IMR-90 (cell line): ENCODE results near the gene TMEM170B. TPM values are rescaled to one million over a fixed set of nuclear protein-coding genes. Genes with fewer than 3 reads are reported as not detected.

Source experiments
- ATAC-seq: fragments of 200-7000 bp; cut with Tn5 transposase; 2 replicates; pipeline ENCODE4 v1.9.1; 2020; ENCODE audit warnings: low read depth, mild to moderate bottlenecking, moderate library complexity
- BruUV-seq: library from RNA; stranded (reverse); fragments of 400-500 nt; replicated peaks from 2 replicates; lab custom pipeline; 2021; lab: Mats Ljungman, UMichigan
- CTCF ChIA-PET: fragments of 300-600 bp; formaldehyde crosslinking; extraction: SDS; loops from one replicate; lab custom pipeline; 2021; ENCODE audit warnings: antibody characterized with exemption; lab: Yijun Ruan, JAX
- POLR2A ChIA-PET: fragments of 300-600 bp; sonication (Branson Sonifier 250); formaldehyde crosslinking; loops from one replicate; lab custom pipeline; 2022; ENCODE audit warnings: antibody characterized with exemption; ENCODE audit not compliant: unreplicated experiment; lab: Charles Lee
- DNase-seq: peaks from one replicate; pipeline ENCODE4 v3.0.0; 2013
- H2AFZ ChIP-seq: replicated peaks from 2 replicates; pipeline ENCODE3; 2013; ENCODE audit warnings: low read length, mild to moderate bottlenecking; ENCODE audit not compliant: poor library complexity
- H2AK5ac ChIP-seq: 2 replicates; pipeline ENCODE4 v1.6.1; 2013; ENCODE audit warnings: low read depth, low read length, inconsistent platforms
- H2AK9ac ChIP-seq: replicated peaks from 2 replicates; pipeline ENCODE3; 2013; ENCODE audit warnings: mild to moderate bottlenecking, low read depth, low read length, moderate library complexity; ENCODE audit not compliant: poor library complexity
- H2BK120ac ChIP-seq: 2 replicates; pipeline ENCODE4 v1.6.1; 2013; ENCODE audit warnings: low read depth, low read length, inconsistent platforms
- H2BK15ac ChIP-seq: 3 replicates; pipeline ENCODE4 v1.6.1; 2013; ENCODE audit warnings: low read depth, low read length, inconsistent platforms
- H2BK20ac ChIP-seq: 2 replicates; pipeline ENCODE4 v1.6.1; 2013; ENCODE audit warnings: low read depth, mild to moderate bottlenecking, inconsistent platforms, low read length, moderate library complexity
- H2BK5ac ChIP-seq: 2 replicates; pipeline ENCODE4 v1.6.1; 2013; ENCODE audit warnings: mild to moderate bottlenecking, low read depth, low read length, inconsistent platforms; ENCODE audit not compliant: poor library complexity, severe bottlenecking
- H3K14ac ChIP-seq: replicated peaks from 2 replicates; pipeline ENCODE4 v1.6.1; 2013; ENCODE audit warnings: low read depth, low read length, inconsistent platforms
- H3K18ac ChIP-seq: 2 replicates; pipeline ENCODE4 v1.6.1; 2013; ENCODE audit warnings: low read depth, low read length, control low read depth
- H3K23ac ChIP-seq: 2 replicates; pipeline ENCODE4 v1.6.1; 2013; ENCODE audit warnings: low read depth, low read length, inconsistent platforms
- H3K27ac ChIP-seq: 2 replicates; pipeline ENCODE4 v1.5.1; 2013; ENCODE audit warnings: mild to moderate bottlenecking, control low read depth, low read length; ENCODE audit not compliant: insufficient read depth
- H3K27me3 ChIP-seq: 2 replicates; pipeline ENCODE4 v1.6.1; 2013; ENCODE audit warnings: low read length; ENCODE audit not compliant: control insufficient read depth, insufficient read depth
- H3K36me3 ChIP-seq: 2 replicates; pipeline ENCODE4 v1.6.1; 2013; ENCODE audit warnings: low read length, mixed read lengths; ENCODE audit not compliant: control insufficient read depth, insufficient read depth
- H3K4ac ChIP-seq: 2 replicates; pipeline ENCODE4 v1.6.1; 2013; ENCODE audit warnings: low read depth, low read length, inconsistent platforms
- H3K4me1 ChIP-seq: 2 replicates; pipeline ENCODE4 v1.6.1; 2013; ENCODE audit warnings: low read length, mixed read lengths; ENCODE audit not compliant: control insufficient read depth, insufficient read depth
- H3K4me2 ChIP-seq: 2 replicates; pipeline ENCODE4 v1.6.1; 2013; ENCODE audit warnings: low read depth, mild to moderate bottlenecking, control low read depth, low read length, moderate library complexity
- H3K4me3 ChIP-seq: 2 replicates; pipeline ENCODE4 v1.5.1; 2013; ENCODE audit warnings: low read depth, mild to moderate bottlenecking, control low read depth, low read length, moderate library complexity; ENCODE audit not compliant: insufficient read depth
- H3K56ac ChIP-seq: 2 replicates; pipeline ENCODE4 v1.6.1; 2013; ENCODE audit warnings: low read length, inconsistent platforms; ENCODE audit not compliant: insufficient read depth; ENCODE audit errors: extremely low read depth
- H3K79me1 ChIP-seq, 2 experiments: 2 replicates each; pipeline ENCODE4 v1.6.1; 2013; ENCODE audit warnings: low read length in 2 of 2, inconsistent platforms in 1 of 2, low read depth in 1 of 2
- H3K9ac ChIP-seq: 2 replicates; pipeline ENCODE4 v1.6.1; 2013; ENCODE audit warnings: low read depth, low read length, control low read depth
- H3K9me1 ChIP-seq: 2 replicates; pipeline ENCODE4 v1.6.1; 2013; ENCODE audit warnings: low read length, inconsistent platforms; ENCODE audit not compliant: insufficient read depth
- H3K9me3 ChIP-seq: 2 replicates; pipeline ENCODE4 v1.6.1; 2013; ENCODE audit warnings: low read length; ENCODE audit not compliant: control insufficient read depth, insufficient read depth
- H4K20me1 ChIP-seq: 2 replicates; pipeline ENCODE4 v1.6.1; 2013; ENCODE audit warnings: low read length, inconsistent platforms; ENCODE audit not compliant: insufficient read depth
- H4K5ac ChIP-seq: 2 replicates; pipeline ENCODE4 v1.6.1; 2013; ENCODE audit warnings: mild to moderate bottlenecking, low read depth, low read length, control low read depth
- H4K8ac ChIP-seq, 2 experiments: 2 replicates each; pipeline ENCODE4 v1.6.1; 2013; ENCODE audit warnings: low read depth in 2 of 2, low read length in 2 of 2, control low read depth in 1 of 2, inconsistent platforms in 1 of 2
- H4K91ac ChIP-seq: 2 replicates; pipeline ENCODE4 v1.6.1; 2013; ENCODE audit warnings: low read depth, low read length, inconsistent platforms; ENCODE audit not compliant: insufficient read depth
- BHLHE40 ChIP-seq: fragments of 150-350 bp; IDR thresholded peaks from 2 replicates; pipeline ENCODE4 v1.6.1; 2016; ENCODE audit warnings: mild to moderate bottlenecking, low read depth, low read length
- CEBPB ChIP-seq: IDR thresholded peaks from 2 replicates; pipeline ENCODE4 v1.6.1; 2012; ENCODE audit warnings: low read depth, low read length, improper control_type of control experiment
- CHD1 ChIP-seq: IDR thresholded peaks from 2 replicates; pipeline ENCODE4 v1.6.1; 2012; ENCODE audit warnings: low read depth, low read length, improper control_type of control experiment
- CTCF ChIP-seq: conservative IDR thresholded peaks from 2 replicates; pipeline ENCODE4 v1.5.1; 2012; ENCODE audit warnings: mild to moderate bottlenecking, low read depth, low read length, improper control_type of control experiment
- ELK1 ChIP-seq: fragments of 150-350 bp; IDR thresholded peaks from 2 replicates; pipeline ENCODE4 v1.6.1; 2016; ENCODE audit warnings: low read depth, mild to moderate bottlenecking, low read length, moderate library complexity, borderline replicate concordance
- FOS ChIP-seq: fragments of 150-350 bp; IDR thresholded peaks from 2 replicates; pipeline ENCODE4 v1.6.1; 2016; ENCODE audit warnings: low read depth, low read length
- MAFK ChIP-seq: IDR thresholded peaks from 2 replicates; pipeline ENCODE4 v1.6.1; 2012; ENCODE audit warnings: low read depth, low read length, improper control_type of control experiment
- MAZ ChIP-seq: IDR thresholded peaks from 2 replicates; pipeline ENCODE4 v1.6.1; 2012; ENCODE audit warnings: low read depth, mild to moderate bottlenecking, low read length, improper control_type of control experiment, moderate library complexity, borderline replicate concordance
- MXI1 ChIP-seq: IDR thresholded peaks from 2 replicates; pipeline ENCODE4 v1.6.1; 2012; ENCODE audit warnings: low read depth, mild to moderate bottlenecking, low read length, moderate library complexity, borderline replicate concordance
- NFE2L2 ChIP-seq: fragments of 150-350 bp; IDR thresholded peaks from 2 replicates; pipeline ENCODE4 v1.6.1; 2016; ENCODE audit warnings: low read depth, mild to moderate bottlenecking, low read length
- POLR2A ChIP-seq: IDR thresholded peaks from 2 replicates; pipeline ENCODE4 v1.6.1; 2012; ENCODE audit warnings: mild to moderate bottlenecking, low read depth, low read length
- RAD21 ChIP-seq: IDR thresholded peaks from 2 replicates; pipeline ENCODE4 v1.6.1; 2012; ENCODE audit warnings: low read length, improper control_type of control experiment
- RCOR1 ChIP-seq: IDR thresholded peaks from 2 replicates; pipeline ENCODE4 v1.6.1; 2012; ENCODE audit warnings: mild to moderate bottlenecking, low read length, improper control_type of control experiment; ENCODE audit not compliant: insufficient replicate concordance
- RFX5 ChIP-seq: IDR thresholded peaks from 2 replicates; pipeline ENCODE4 v1.8.0; 2012; ENCODE audit warnings: low read depth, mild to moderate bottlenecking, low read length, moderate library complexity
- SMC3 ChIP-seq: fragments of 150-350 bp; IDR thresholded peaks from 2 replicates; pipeline ENCODE4 v1.6.1; 2016; ENCODE audit warnings: low read depth, mild to moderate bottlenecking, antibody characterized with exemption, low read length, moderate library complexity
- USF2 ChIP-seq: fragments of 150-350 bp; IDR thresholded peaks from 2 replicates; pipeline ENCODE4 v1.6.1; 2017; ENCODE audit warnings: mild to moderate bottlenecking, antibody characterized with exemption, low read length, low read depth
- WGBS, 2 experiments: methylation state at CpG; one replicate each; pipeline versions ENCODE4 v1.1.5 to v1.1.7; 2013; ENCODE audit warnings: missing lambda C conversion rate in 2 of 2; ENCODE audit not compliant: insufficient read length in 1 of 2; ENCODE audit errors: extremely low coverage in 2 of 2; 5-methylcytosine and 5-hydroxymethylcytosine counted together
- dilution Hi-C: fragments of 300-500 bp; cut with HindIII; formaldehyde crosslinking; loops from one replicate; pipeline ENCODE4 v1.14.3; 2018; ENCODE audit warnings: low sequenced_read_pairs; ENCODE audit not compliant: unreplicated experiment
- in situ Hi-C: fragments of 300-500 bp; cut with MboI; formaldehyde crosslinking; loops from 3 replicates; pipeline ENCODE4 v1.14.3; 2019; ENCODE audit warnings: low sequenced_read_pairs, inconsistent platforms, mixed read lengths
- intact Hi-C: fragments of 100-400 bp; cut with micrococcal nuclease; formaldehyde crosslinking; loops from 2 replicates; pipeline ENCODE4 v1.10.0; 2022
- polyA plus RNA-seq, 3 experiments: library from polyadenylated mRNA; depleted of rRNA; stranded (reverse); fragments of >200 nt; gene quantifications; 2 replicates each; pipeline ENCODE4 v1.2.3, GENCODE V29; 2012; ENCODE audit warnings: low replicate concordance in 1 of 3
- total RNA-seq: library from RNA; depleted of rRNA; stranded (reverse); fragments of >200 nt; gene quantifications from 2 replicates; pipeline ENCODE4 v1.2.3, GENCODE V29; 2012

TMEM170B gene
- total and polyA plus RNA-seq, 2 of the 4 experiments (the other 2 are of a cell fraction), result 0.10 to 0.18 TPM

- no peak overlapping the region for H4K5ac ChIP-seq
- no peak overlapping the region for H2BK20ac ChIP-seq
- no peak overlapping the region for H3K18ac ChIP-seq
- no peak overlapping the region for H3K4me2 ChIP-seq
- no peak overlapping the region for H2AK9ac ChIP-seq
- H3K27me3 ChIP-seq, result no peaks in the 10 kb centered on the region
- dilution Hi-C loops, result no loop called here
- H4K20me1 ChIP-seq, result no peaks in the 10 kb centered on the region
- no peak overlapping the region for H2BK15ac ChIP-seq
- no peak overlapping the region for H3K14ac ChIP-seq
- no peak overlapping the region for H4K8ac ChIP-seq
- no peak overlapping the region for H3K4me3 ChIP-seq
- intact Hi-C loops, result loop anchor here (2.0 to 5.0 kb wide), 2 partner anchors 78 to 225 kb away; no protein-coding TSS in a partner anchor
- CTCF ChIA-PET, result interaction anchor here (0.7 to 2.8 kb wide), 9 partner anchors 10 to 353 kb away, joined by 3 to 15 read pairs (median 3); partner anchors contain the start of gene NEDD9
- ATAC-seq (no peak), DNase-seq (no peak)
- in situ Hi-C loops, result loop anchor here (5.0 to 10.0 kb wide), 4 partner anchors 262 to 545 kb away; partner anchors contain the start of gene NEDD9
- H2AK5ac ChIP-seq, result no peak overlapping the region
- H2BK120ac ChIP-seq, result no peak overlapping the region
- H3K4me1 ChIP-seq, result peaks cover 8% of the 10 kb centered on the region
- H3K23ac ChIP-seq, result no peak overlapping the region
- TF ChIP-seq SMC3 (no peak), MAZ (no peak), NFE2L2 (no peak), FOS (no peak), ELK1 (no peak), CHD1 (no peak), MAFK (no peak), CEBPB (no peak), RFX5 (no peak), RAD21 (no peak), BHLHE40 (no peak), USF2 (no peak), RCOR1 (no peak), POLR2A (no peak), MXI1 (no peak), CTCF (no peak)
- no peaks in the 10 kb centered on the region for H3K9me3 ChIP-seq
- H3K79me1 ChIP-seq, result no peaks in the 10 kb centered on the region
- peaks cover 5% of the 10 kb centered on the region for H3K9me1 ChIP-seq
- no peak overlapping the region for H3K56ac ChIP-seq
- whole genome bisulfite sequencing, 2 experiments, result 80% methylated on average over 2 of the region's 9 CpGs; no CpG with 5 or more reads in 1 of the 2 experiments
- no peak overlapping the region for H3K4ac ChIP-seq
- BruUV-seq, result no TSS peak
- H2AFZ ChIP-seq, result no peak overlapping the region
- H3K27ac ChIP-seq, result no peak overlapping the region
- H4K91ac ChIP-seq, result no peak overlapping the region; the same call in 1 of the 2 replicates
- no peak overlapping the region for H3K9ac ChIP-seq
- no peaks in the 10 kb centered on the region for H3K36me3 ChIP-seq
- no peak overlapping the region for H2BK5ac ChIP-seq
- POLR2A ChIA-PET, result no interaction called here
These were observed 40.4 kb upstream of the TMEM170B start for GRCh38 chr6:11497107-11497506.
